NCI-H1417 (cell line): ENCODE data around the gene DOK6.
A peak's percentile ranks its signal among the peaks of the same experiment; 100 is the strongest.
"Not testable (repeated sequence)": the region's sequence is repeated elsewhere in the genome, so short reads cannot be mapped to it uniquely, and the experiment has no call there.

Source experiments
- DNase-seq, 3 experiments: peaks; one replicate each; lab custom pipeline; 2025; lab: John Stamatoyannopoulos, UW

DOK6 gene

GRCh38 chr18:69622961-69623360 lies 222.3 kb downstream of the DOK6 start:
- DNase-seq = no peak

- no peak for DNase-seq
Measured at GRCh38 chr18:69626171-69626570, 225.5 kb downstream of the DOK6 start.

DNA sequence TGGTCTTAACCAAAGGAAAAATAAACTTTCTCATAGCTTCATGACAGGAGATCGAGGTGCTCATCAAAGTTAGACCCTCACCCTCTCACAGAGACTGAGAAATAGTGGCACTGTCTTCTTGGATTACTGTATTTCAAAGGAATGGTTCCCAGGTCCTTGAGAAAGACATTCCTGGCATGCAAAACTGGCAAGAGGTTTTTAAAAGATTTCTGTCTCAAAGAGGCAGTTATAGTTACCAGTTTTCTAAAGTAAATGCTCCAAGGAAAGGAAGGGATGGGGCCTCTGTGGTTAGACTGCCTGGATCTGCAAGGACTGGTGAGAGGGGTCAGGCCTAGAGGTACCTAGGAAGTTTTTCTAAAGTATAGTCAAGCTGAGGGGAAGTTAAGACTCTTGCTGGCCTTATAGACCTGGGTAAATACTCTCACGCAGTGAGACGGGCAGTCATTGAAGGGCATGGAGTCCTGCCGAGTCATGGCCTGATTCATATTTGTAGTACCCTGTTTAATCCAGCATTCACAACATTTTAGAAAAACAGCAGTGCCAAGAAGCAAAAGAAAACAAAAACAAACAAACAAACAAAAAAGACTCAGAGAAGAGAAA lies 226.1 kb downstream of the DOK6 start:
- DNase-seq = no peak

GRCh38 chr18:69628774-69629359 lies 228.2 kb downstream of the DOK6 start:
- no peak for DNase-seq

- DNase-seq = no peak
Measured at GRCh38 chr18:69631281-69631680, 230.6 kb downstream of the DOK6 start.

- DNase-seq = no peak
Measured at GRCh38 chr18:69635482-69635881, 234.8 kb downstream of the DOK6 start.

DNA sequence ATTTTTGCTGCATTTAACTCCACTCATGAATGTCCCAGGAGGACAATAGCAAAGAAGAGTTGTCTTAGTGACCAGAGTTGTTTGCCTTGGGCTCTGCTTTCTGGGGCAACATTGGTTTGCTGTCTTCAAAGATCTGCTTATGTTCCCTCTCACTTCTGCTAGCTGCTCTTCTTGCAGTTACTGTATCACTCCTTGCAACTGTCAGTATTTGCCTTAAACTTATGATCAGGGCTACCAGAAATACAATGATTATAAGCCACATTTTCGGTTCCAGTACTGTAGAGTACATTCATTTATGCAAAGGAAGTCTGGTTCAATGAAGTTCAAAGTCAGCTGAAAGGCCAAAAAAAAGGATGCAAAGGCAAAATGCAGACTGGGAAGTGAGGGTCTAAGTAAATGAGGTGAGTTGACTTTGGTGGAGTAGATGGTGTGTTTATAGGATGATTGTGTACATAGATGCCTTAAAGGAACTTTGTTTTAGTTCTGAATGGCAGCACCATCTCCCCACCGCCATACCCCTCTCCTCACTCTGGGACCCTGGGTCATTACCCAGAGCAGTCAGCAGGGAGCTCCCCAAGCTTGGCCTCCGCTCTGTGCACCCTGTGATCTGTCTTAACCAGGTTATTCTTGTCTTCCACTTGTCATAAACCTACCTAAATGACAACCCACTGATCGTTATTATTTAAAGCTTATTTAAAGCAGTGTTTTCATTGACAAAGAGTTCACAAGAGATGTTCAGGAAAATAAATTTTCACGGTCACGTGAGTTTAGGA lies 236.0 kb downstream of the DOK6 start:
- DNase-seq = no peak

DNA sequence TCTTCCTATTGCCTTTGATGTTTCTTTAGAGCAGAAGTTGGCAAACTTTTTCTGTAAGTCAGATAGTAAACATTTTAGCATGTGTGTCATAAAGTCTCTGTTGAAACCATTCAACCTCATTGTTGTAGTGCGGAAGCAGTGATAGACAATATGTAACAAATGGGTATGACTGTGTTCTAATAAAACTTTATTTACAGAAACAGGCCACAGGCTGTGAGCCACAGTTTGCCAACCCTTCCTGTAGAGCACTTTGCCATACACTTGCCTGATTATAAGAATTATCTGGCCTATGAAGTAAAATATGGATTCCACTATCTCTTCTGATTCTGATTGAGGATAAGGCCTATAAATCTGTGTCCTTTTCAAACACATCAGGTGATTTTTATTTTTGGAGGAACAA lies 237.4 kb downstream of the DOK6 start:
- DNase-seq = no peak

DNA sequence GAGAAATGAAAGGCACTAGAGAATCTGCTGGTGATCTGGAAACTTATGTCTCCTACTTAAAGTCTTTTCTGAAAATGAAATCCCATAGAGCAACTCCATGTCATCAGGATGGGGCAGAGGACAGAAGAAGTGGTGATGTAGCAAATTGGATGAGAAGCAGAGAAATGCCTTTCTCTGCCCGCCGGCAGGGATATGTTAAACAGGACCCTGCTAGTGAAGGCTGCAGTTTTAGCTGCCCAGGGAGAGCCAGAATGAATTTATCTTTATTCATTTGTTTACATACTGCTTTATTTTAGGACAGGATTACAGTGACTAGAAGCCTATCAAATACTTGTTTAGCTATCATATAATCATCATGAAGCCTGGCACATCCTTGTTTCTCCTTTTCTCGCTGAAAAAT lies 247.0 kb downstream of the DOK6 start:
- no peak for DNase-seq

- peak; percentile 17 to 95 (median 73) for DNase-seq
Measured at GRCh38 chr18:69648486-69648885, 247.8 kb downstream of the DOK6 start.

- no peak for DNase-seq
Measured at GRCh38 chr18:69649684-69650083, 249.0 kb downstream of the DOK6 start.

DNA sequence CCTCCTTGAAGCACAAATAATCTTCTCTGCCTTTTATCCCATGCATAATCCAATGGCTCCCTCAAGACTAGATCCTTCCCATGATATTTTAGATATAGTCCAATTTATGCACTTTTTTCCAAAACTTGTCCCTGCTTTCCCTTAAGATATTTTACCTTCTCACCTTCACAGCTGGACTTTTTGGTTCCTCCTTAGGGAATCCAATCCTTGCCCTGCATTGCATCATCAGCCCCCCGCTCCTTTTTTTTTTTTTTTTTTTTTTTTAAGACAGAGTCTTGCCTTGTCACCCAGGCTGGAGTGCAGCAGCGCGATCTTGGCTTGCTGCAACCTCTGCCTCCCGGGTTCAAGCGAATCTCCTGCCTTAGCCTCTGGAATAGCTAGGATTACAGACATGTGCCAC lies 250.6 kb downstream of the DOK6 start:
- DNase-seq = no peak

GRCh38 chr18:69655816-69656215 lies 255.1 kb downstream of the DOK6 start:
- no peak for DNase-seq

GRCh38 chr18:69658103-69658502 lies 257.4 kb downstream of the DOK6 start:
- DNase-seq = peak in 1 of 3 experiments; percentile 21

- no peak for DNase-seq
Measured at GRCh38 chr18:69658685-69659084, 258.0 kb downstream of the DOK6 start.

GRCh38 chr18:69659142-69659651 lies 258.5 kb downstream of the DOK6 start:
- peak; percentile 74 to 97 (median 77) for DNase-seq

DNA sequence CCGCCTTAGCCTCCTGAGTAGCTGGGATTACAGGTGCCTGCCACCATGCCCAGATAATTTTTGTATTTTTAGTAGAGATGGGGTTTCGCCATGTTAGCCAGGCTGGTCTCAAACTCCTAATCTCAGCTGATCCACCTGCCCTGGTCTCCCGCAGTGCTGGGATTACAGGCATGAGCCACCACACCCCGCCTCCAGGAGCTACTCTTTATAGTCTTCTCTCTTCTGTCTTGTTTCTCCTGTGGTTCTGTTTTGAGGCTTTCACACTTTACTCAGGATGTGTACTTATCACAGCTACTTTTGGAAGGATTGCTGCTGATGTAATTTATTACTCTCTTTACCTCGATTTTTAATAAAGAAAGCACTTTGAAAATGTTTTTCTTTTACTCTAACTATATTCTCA lies 261.4 kb downstream of the DOK6 start:
- not testable (repeated sequence) for DNase-seq

DNA sequence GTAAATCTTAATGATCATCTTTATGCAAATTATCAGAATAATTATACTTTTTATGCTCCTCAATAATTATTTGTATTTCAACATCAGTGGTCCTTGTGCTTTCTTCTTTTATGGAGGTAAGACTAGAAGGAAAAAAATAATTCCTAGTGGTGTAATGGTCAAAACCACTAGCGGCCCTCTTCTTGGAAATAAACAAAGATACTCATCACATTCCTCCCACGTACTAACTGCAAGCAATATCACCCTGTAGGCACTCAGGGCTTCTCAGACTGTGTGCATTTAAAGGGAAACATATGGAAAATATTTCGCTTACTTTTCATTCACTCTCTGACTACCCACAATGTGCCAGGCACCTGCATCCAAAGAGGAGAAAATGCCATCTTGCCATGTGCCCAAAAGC lies 263.7 kb downstream of the DOK6 start:
- no peak for DNase-seq

DNA sequence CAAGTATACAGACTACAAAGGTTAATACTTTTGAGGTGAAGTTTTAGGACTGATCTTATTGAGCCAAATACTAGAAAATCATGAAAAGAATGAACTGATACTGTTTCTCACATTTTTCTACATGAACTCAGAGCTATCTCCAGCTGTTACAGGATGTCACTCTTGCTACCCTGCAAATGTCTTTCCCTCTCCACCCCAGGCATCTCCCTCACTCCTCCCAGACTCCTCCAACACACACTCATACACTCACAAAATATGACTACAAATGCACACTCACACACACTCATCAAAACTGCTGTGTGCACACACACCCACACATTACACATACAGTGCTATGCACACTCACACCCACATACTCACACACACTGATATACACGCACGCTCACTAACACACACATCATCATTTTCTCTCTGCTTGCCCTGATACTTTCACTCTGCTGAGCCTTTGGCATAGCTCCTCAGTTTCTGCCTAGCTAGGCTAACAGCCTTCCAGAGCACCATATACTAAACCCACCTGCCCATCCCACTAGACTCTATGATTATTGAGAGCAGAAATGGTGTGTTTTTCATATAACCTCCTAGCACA lies 273.7 kb downstream of the DOK6 start:
- DNase-seq = peak in 1 of 3 experiments; percentile 40

DNA sequence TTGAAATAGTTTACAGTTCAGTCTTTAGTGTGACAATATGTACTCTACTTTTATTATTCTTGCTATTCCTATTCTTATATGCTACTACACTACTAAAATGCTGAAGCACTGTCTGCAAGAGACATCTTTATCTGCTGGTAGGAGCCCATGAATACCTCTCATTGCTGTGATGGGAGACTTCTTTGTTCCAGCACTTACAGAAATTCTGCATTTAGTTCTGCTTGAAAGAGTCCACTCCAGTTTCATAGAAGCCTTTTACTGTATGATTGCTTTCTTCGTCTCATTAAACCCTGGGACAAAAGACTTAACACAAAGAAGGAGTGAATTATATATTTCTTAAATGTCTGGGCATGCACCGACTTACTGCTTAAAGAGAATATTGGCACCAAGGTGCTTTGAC lies 274.3 kb downstream of the DOK6 start:
- peak in 2 of 3 experiments; percentile 43 to 78 for DNase-seq

DNA sequence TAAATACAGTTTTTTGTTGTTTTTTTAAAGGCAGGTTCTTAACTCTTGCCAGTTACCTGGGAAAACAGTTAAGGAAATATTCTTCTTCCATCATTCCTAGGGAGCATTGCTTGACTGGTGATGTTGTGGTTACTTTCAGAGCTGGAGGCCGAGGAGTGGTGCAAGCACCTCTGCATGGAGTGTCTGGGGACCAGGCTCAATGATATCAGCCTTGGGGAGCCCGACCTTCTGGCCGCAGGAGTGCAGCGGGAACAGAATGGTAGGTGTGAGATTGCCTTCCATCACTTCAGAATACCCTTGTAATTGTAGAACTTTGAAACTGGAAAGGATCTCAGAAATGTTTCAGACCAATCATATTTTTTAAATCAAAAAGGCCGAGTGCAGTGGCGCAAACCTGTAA lies 276.9 kb downstream of the DOK6 start:
- DNase-seq = no peak

- no peak for DNase-seq
Measured at GRCh38 chr18:69680123-69680522, 279.4 kb downstream of the DOK6 start.

- no peak for DNase-seq
Measured at GRCh38 chr18:69683176-69683575, 282.5 kb downstream of the DOK6 start.
